SU-DHL-6 (cell line): ENCODE measurements around the gene RBMS1.

ENCODE experiments used
- H2AFZ ChIP-seq: fragments of 200-600 bp; sonication (generic); 2 replicates; pipeline ENCODE4 v1.6.1; 2014; ENCODE audit warnings: low read depth, mild to moderate bottlenecking, moderate library complexity, mixed read lengths, antibody characterized with exemption, low read length; ENCODE audit not compliant: severe bottlenecking
- H3F3A ChIP-seq: fragments of 200-600 bp; shearing (Covaris generic); 2 replicates; pipeline ENCODE4 v1.6.0; 2016; ENCODE audit warnings: antibody characterized with exemption, mild to moderate bottlenecking; ENCODE audit not compliant: insufficient read depth
- H3K27ac ChIP-seq: fragments of 200-600 bp; sonication (generic); 2 replicates; pipeline ENCODE4 v1.5.1; 2016; ENCODE audit warnings: low read depth, mild to moderate bottlenecking, low read length, moderate library complexity, mixed read lengths
- H3K27me3 ChIP-seq: fragments of 200-600 bp; sonication (generic), shearing (Covaris generic); 2 replicates; pipeline ENCODE4 v1.6.0; 2014; ENCODE audit warnings: mild to moderate bottlenecking, low read length
- H3K36me3 ChIP-seq: fragments of 200-600 bp; sonication (generic); 2 replicates; pipeline ENCODE4 v1.6.1; 2014; ENCODE audit warnings: mild to moderate bottlenecking, low read length, mixed read lengths
- H3K4me2 ChIP-seq: fragments of 300-600, 200-600 bp; shearing (Covaris generic), sonication (generic); 2 replicates; pipeline ENCODE4 v1.6.0; 2014; ENCODE audit warnings: low read length, low read depth, mild to moderate bottlenecking; ENCODE audit not compliant: poor library complexity, severe bottlenecking
- H3K4me3 ChIP-seq: fragments of 200-600 bp; sonication (generic); 2 replicates; pipeline ENCODE4 v1.5.1; 2014; ENCODE audit warnings: antibody characterized with exemption, low read length, mild to moderate bottlenecking, mixed read lengths; ENCODE audit not compliant: insufficient read depth, poor library complexity, severe bottlenecking
- H3K79me2 ChIP-seq: fragments of 200-600 bp; sonication (generic); 2 replicates; pipeline ENCODE4 v1.6.1; 2014; ENCODE audit warnings: mild to moderate bottlenecking, low read length, moderate library complexity; ENCODE audit not compliant: insufficient read depth
- H3K9ac ChIP-seq: fragments of 200-600 bp; sonication (generic); 2 replicates; pipeline ENCODE4 v1.7.0; 2014; ENCODE audit warnings: mild to moderate bottlenecking, low read length
- H3K9me2 ChIP-seq: fragments of 200-600 bp; sonication (generic); replicated peaks from 2 replicates; pipeline ENCODE4 v1.6.1; 2014; ENCODE audit warnings: low read length; ENCODE audit not compliant: insufficient read depth
- H3K9me3 ChIP-seq: fragments of 200-600 bp; sonication (generic); 2 replicates; pipeline ENCODE4 v1.6.1; 2014; ENCODE audit warnings: low read length, mixed read lengths; ENCODE audit not compliant: insufficient read depth
- H4K20me1 ChIP-seq: fragments of 200-600 bp; sonication (generic); 2 replicates; pipeline ENCODE4 v1.6.1; 2014; ENCODE audit warnings: low read depth, mild to moderate bottlenecking, antibody characterized with exemption, low read length, moderate library complexity, mixed read lengths
- EZH2phosphoT487 ChIP-seq: fragments of 200-600 bp; sonication (generic), shearing (Covaris generic); conservative IDR thresholded peaks from 2 replicates; pipeline ENCODE4 v1.6.1; 2018; ENCODE audit warnings: mild to moderate bottlenecking, antibody characterized with exemption, low read length, moderate library complexity, mixed read lengths
- TF ChIP-seq, protein P1 (sequence below): fragments of 200-600 bp; sonication (generic); IDR thresholded peaks from one replicate; pipeline ENCODE4 v1.5.1; 2017; ENCODE audit warnings: antibody characterized with exemption, mild to moderate bottlenecking, low read length, moderate library complexity; ENCODE audit not compliant: insufficient read depth, poor library complexity, severe bottlenecking

The RBMS1 gene

DNA sequence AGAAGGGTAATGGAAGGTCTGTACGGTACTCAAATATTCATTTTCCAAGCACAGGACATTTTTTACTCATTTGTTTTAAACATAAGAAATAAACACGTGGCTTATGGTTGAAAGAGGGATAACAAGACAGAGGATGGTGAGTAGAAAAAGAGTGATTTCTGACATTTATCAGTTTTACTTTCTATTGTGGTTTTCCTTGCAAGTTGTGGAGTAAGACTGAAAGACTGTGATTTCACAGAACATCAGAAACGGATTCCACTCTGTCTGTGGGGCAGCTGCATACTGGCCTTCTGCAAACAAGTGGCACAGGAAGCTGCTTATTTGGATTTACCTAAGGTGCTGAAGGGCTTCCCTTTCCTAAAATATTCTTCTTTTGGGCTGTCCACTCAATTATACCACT is 171.3 kb downstream of the RBMS1 start:
- Histone ChIP-seq H4K20me1 (no peaks in the 10 kb centered on the region), H3F3A (no peaks in the 10 kb centered on the region), H3K9me2 (no peaks in the 10 kb centered on the region), H3K79me2 (no peaks in the 10 kb centered on the region), H3K9ac (no peak overlapping the region), H3K9me3 (no peaks in the 10 kb centered on the region), H3K4me2 (no peak overlapping the region), H2AFZ (no peak overlapping the region), H3K4me3 (no peak overlapping the region), H3K27me3 (no peaks in the 10 kb centered on the region), H3K27ac (no peak overlapping the region), H3K36me3 (no peaks in the 10 kb centered on the region)
- TF ChIP-seq, protein P1, sequence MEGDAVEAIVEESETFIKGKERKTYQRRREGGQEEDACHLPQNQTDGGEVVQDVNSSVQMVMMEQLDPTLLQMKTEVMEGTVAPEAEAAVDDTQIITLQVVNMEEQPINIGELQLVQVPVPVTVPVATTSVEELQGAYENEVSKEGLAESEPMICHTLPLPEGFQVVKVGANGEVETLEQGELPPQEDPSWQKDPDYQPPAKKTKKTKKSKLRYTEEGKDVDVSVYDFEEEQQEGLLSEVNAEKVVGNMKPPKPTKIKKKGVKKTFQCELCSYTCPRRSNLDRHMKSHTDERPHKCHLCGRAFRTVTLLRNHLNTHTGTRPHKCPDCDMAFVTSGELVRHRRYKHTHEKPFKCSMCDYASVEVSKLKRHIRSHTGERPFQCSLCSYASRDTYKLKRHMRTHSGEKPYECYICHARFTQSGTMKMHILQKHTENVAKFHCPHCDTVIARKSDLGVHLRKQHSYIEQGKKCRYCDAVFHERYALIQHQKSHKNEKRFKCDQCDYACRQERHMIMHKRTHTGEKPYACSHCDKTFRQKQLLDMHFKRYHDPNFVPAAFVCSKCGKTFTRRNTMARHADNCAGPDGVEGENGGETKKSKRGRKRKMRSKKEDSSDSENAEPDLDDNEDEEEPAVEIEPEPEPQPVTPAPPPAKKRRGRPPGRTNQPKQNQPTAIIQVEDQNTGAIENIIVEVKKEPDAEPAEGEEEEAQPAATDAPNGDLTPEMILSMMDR = no peak
- TF ChIP-seq EZH2phosphoT487 = no peak

DNA sequence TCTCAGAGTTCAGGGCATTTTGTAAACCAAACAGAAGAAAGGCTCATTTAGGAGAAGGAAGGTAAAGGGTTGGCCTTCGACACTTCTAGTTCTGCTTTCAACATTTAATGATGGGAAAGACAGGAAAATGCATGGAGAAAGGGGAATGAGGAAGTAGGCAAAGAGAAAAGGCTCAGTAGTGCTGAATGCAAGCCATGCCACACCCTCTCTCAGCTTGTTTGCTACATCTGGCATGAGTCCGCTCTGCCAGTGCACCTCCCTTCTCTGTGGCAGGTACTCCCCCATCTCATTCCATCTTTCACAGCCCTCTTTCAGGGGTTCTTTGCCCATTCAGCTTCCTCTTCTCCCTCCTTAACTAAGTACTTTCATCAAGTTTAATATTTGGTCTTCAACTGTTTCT is 172.6 kb downstream of the RBMS1 start:
- H3K79me2 ChIP-seq = no peaks in the 10 kb centered on the region
- no peaks in the 10 kb centered on the region for H3F3A ChIP-seq
- no peaks in the 10 kb centered on the region for H3K27me3 ChIP-seq

DNA sequence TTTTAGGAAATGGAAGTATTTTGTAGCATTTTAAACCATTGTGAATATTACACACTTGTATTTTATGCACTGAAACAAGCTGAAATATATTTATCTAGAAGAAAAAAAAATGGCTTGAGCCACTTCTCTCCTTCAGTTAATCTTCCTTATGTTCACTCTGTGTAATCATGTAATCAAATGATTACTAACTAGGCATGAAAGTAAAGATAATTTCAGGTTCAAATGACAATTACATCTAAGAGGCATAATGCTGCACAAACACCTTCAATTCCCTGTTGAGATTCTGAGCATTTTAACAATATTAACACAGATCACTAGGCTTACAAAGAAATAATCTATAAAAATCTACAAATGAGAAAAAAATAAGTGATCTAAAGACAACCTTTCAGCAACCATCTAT is 173.9 kb downstream of the RBMS1 start:
- Histone ChIP-seq H3K36me3 (no peaks in the 10 kb centered on the region), H3K9me3 (no peaks in the 10 kb centered on the region), H3K4me3 (no peak overlapping the region), H3K79me2 (no peaks in the 10 kb centered on the region), H2AFZ (no peak overlapping the region), H3F3A (no peaks in the 10 kb centered on the region), H3K4me2 (no peak overlapping the region), H3K27ac (no peak overlapping the region), H3K27me3 (no peaks in the 10 kb centered on the region), H3K9me2 (no peaks in the 10 kb centered on the region), H4K20me1 (no peaks in the 10 kb centered on the region), H3K9ac (no peak overlapping the region)
- no peak for TF ChIP-seq EZH2phosphoT487
- TF ChIP-seq, protein P1 = no peak

More for the DNA sequence above, 172.6 kb downstream of the RBMS1 start:
- no peak overlapping the region for H3K4me3 ChIP-seq
- H3K9ac ChIP-seq = no peak overlapping the region
- no peaks in the 10 kb centered on the region for H4K20me1 ChIP-seq
- H3K9me2 ChIP-seq = no peaks in the 10 kb centered on the region
- no peaks in the 10 kb centered on the region for H3K36me3 ChIP-seq
- H2AFZ ChIP-seq = no peak overlapping the region
- TF ChIP-seq, protein P1 = no peak
- no peak for TF ChIP-seq EZH2phosphoT487
- H3K4me2 ChIP-seq = no peak overlapping the region
- no peak overlapping the region for H3K27ac ChIP-seq
- H3K9me3 ChIP-seq = no peaks in the 10 kb centered on the region
